Astrocyte (in vitro differentiated cells and primary cell): ENCODE measurements around the gene MRPL10. TPM values are rescaled to one million over a fixed set of nuclear protein-coding genes. Genes with fewer than 3 reads are reported as not detected.

Source experiments
- DNase-seq: peaks from one replicate; pipeline ENCODE4 v3.0.0-alpha.2; 2010; ENCODE audit warnings: low read depth
- FAIRE-seq: peaks from 2 replicates; lab custom pipeline; 2011; peaks lifted over from hg19 to GRCh38; lab: Jason Lieb, UNC
- H2AFZ ChIP-seq: 2 replicates; pipeline ENCODE4 v1.6.0; 2012; ENCODE audit warnings: low read depth, low read length, inconsistent platforms
- H3K27ac ChIP-seq: 2 replicates; pipeline ENCODE4 v1.5.1; 2011; ENCODE audit warnings: low read depth, low read length, inconsistent platforms
- H3K27me3 ChIP-seq: 2 replicates; pipeline ENCODE4 v1.6.0; 2011; ENCODE audit warnings: low read length, inconsistent platforms; ENCODE audit not compliant: insufficient read depth
- H3K36me3 ChIP-seq: 2 replicates; pipeline ENCODE4 v1.5.1; 2011; ENCODE audit warnings: low read length, inconsistent platforms; ENCODE audit not compliant: insufficient read depth
- H3K4me1 ChIP-seq: 2 replicates; pipeline ENCODE4 v1.5.1; 2011; ENCODE audit warnings: low read length, inconsistent platforms; ENCODE audit not compliant: insufficient read depth
- H3K4me2 ChIP-seq: 2 replicates; pipeline ENCODE4 v1.6.0; 2012; ENCODE audit warnings: low read length, inconsistent platforms
- H3K4me3 ChIP-seq: 2 replicates; pipeline ENCODE4 v1.5.1; 2011; ENCODE audit warnings: low read depth, mild to moderate bottlenecking, low read length, inconsistent platforms; ENCODE audit not compliant: insufficient read depth
- H3K79me2 ChIP-seq: 2 replicates; pipeline ENCODE4 v1.6.0; 2012; ENCODE audit warnings: mild to moderate bottlenecking, low read length, inconsistent platforms; ENCODE audit not compliant: insufficient read depth
- H3K9ac ChIP-seq: 2 replicates; pipeline ENCODE4 v1.6.0; 2012; ENCODE audit warnings: mild to moderate bottlenecking, low read length, inconsistent platforms
- H3K9me3 ChIP-seq: 2 replicates; pipeline ENCODE4 v1.5.1; 2012; ENCODE audit warnings: low read depth, mild to moderate bottlenecking, low read length, inconsistent platforms; ENCODE audit not compliant: insufficient read depth
- H4K20me1 ChIP-seq: 2 replicates; pipeline ENCODE4 v1.6.0; 2012; ENCODE audit warnings: low read length, inconsistent platforms; ENCODE audit not compliant: insufficient read depth
- H3K27ac Mint-ChIP-seq: one replicate; pipeline ENCODE4 v1.8.0; 2021; ENCODE audit warnings: mild to moderate bottlenecking, mixed read lengths; ENCODE audit not compliant: unreplicated experiment
- H3K27me3 Mint-ChIP-seq: one replicate; pipeline ENCODE4 v1.8.0; 2021; ENCODE audit warnings: low read depth, mixed read lengths; ENCODE audit not compliant: unreplicated experiment
- H3K36me3 Mint-ChIP-seq: one replicate; pipeline ENCODE4 v1.8.0; 2021; ENCODE audit warnings: low read depth, mixed read lengths; ENCODE audit not compliant: unreplicated experiment
- H3K4me1 Mint-ChIP-seq: one replicate; pipeline ENCODE4 v1.8.0; 2021; ENCODE audit warnings: low read depth, mixed read lengths; ENCODE audit not compliant: unreplicated experiment
- H3K4me3 Mint-ChIP-seq: one replicate; pipeline ENCODE4 v1.8.0; 2021; ENCODE audit warnings: mild to moderate bottlenecking, moderate library complexity, mixed read lengths; ENCODE audit not compliant: unreplicated experiment
- H3K9me3 Mint-ChIP-seq: one replicate; pipeline ENCODE4 v1.8.0; 2021; ENCODE audit warnings: mild to moderate bottlenecking, mixed read lengths; ENCODE audit not compliant: unreplicated experiment
- EZH2 ChIP-seq: IDR thresholded peaks from 2 replicates; pipeline ENCODE4 v1.6.1; 2012; ENCODE audit warnings: mild to moderate bottlenecking, low read length, inconsistent platforms; ENCODE audit not compliant: insufficient read depth
- total RNA-seq: library from RNA; stranded (reverse); gene quantifications from 2 replicates; pipeline ENCODE4 v1.2.1, GENCODE V29; 2021
- TF ChIP-seq, protein P1 (sequence below): IDR thresholded peaks from 2 replicates; pipeline ENCODE4 v1.5.1; 2011; ENCODE audit warnings: low read depth, mild to moderate bottlenecking, inconsistent platforms, low read length, moderate library complexity; ENCODE audit not compliant: insufficient read depth

The MRPL10 gene
- total RNA-seq, 1 donor from 2014 or later, result 33.2 TPM

DNA sequence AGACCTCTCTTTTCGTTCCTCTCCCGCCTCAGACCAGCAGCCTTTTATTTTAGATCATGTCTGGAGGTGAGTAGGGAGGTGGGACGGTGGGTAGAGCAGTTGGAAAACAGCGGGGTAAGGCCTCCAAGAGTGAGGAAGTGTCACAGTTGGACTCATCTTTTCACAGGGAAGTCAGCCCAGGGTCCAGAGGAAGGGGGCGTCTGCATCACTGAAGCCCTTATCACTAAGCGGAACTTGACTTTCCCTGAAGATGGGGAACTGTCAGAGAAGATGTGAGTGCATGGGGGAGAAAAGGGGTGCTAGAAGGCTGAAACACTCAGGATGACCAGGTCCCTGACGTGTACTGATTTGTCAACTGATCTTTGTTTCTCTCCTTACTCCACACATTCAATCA is 590 bp upstream of the MRPL10 start:
- Mint-ChIP-seq H3K4me1 (peaks cover 9% of the 10 kb centered on the region), H3K36me3 (peaks cover 24% of the 10 kb centered on the region), H3K27me3 (no peaks in the 10 kb centered on the region), H3K9me3 (no peaks in the 10 kb centered on the region), H3K4me3 (peak overlapping the region; percentile 98), H3K27ac (no peak overlapping the region)
- Histone ChIP-seq H2AFZ (peak overlapping the region; percentile 66), H3K9me3 (no peaks in the 10 kb centered on the region), H4K20me1 (no peaks in the 10 kb centered on the region), H3K27me3 (no peaks in the 10 kb centered on the region), H3K4me2 (peak overlapping the region; percentile 88), H3K36me3 (peaks cover 8% of the 10 kb centered on the region), H3K4me3 (peak overlapping the region; percentile 92), H3K9ac (peak overlapping the region; percentile 87), H3K79me2 (peaks cover 26% of the 10 kb centered on the region), H3K4me1 (peaks cover 12% of the 10 kb centered on the region), H3K27ac (no peak overlapping the region)
- no peak for DNase-seq
- no peak for TF ChIP-seq EZH2
- TF ChIP-seq, protein P1, sequence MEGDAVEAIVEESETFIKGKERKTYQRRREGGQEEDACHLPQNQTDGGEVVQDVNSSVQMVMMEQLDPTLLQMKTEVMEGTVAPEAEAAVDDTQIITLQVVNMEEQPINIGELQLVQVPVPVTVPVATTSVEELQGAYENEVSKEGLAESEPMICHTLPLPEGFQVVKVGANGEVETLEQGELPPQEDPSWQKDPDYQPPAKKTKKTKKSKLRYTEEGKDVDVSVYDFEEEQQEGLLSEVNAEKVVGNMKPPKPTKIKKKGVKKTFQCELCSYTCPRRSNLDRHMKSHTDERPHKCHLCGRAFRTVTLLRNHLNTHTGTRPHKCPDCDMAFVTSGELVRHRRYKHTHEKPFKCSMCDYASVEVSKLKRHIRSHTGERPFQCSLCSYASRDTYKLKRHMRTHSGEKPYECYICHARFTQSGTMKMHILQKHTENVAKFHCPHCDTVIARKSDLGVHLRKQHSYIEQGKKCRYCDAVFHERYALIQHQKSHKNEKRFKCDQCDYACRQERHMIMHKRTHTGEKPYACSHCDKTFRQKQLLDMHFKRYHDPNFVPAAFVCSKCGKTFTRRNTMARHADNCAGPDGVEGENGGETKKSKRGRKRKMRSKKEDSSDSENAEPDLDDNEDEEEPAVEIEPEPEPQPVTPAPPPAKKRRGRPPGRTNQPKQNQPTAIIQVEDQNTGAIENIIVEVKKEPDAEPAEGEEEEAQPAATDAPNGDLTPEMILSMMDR, result no peak
- no peak for FAIRE-seq

GRCh38 chr17:47830396-47831002 is 842 bp downstream of the MRPL10 start:
- H3K4me1 Mint-ChIP-seq, result peaks cover 9% of the 10 kb centered on the region
- Histone ChIP-seq H3K4me1 (peaks cover 11% of the 10 kb centered on the region), H3K36me3 (peaks cover 18% of the 10 kb centered on the region), H4K20me1 (no peaks in the 10 kb centered on the region), H2AFZ (no peak overlapping the region), H3K4me2 (peak overlapping the region; percentile 88), H3K27ac (no peak overlapping the region), H3K9me3 (no peaks in the 10 kb centered on the region), H3K4me3 (peak overlapping the region; percentile 92), H3K27me3 (no peaks in the 10 kb centered on the region), H3K79me2 (peaks cover 26% of the 10 kb centered on the region), H3K9ac (peak overlapping the region; percentile 87)
- TF ChIP-seq EZH2, result no peak
- TF ChIP-seq, protein P1, result no peak
- no peaks in the 10 kb centered on the region for H3K9me3 Mint-ChIP-seq
- peak overlapping the region; percentile 98 for H3K4me3 Mint-ChIP-seq
- peaks cover 22% of the 10 kb centered on the region for H3K36me3 Mint-ChIP-seq
- DNase-seq, result no peak
- peak overlapping the region; percentile 90 for H3K27ac Mint-ChIP-seq
- no peaks in the 10 kb centered on the region for H3K27me3 Mint-ChIP-seq
- no peak for FAIRE-seq

DNA sequence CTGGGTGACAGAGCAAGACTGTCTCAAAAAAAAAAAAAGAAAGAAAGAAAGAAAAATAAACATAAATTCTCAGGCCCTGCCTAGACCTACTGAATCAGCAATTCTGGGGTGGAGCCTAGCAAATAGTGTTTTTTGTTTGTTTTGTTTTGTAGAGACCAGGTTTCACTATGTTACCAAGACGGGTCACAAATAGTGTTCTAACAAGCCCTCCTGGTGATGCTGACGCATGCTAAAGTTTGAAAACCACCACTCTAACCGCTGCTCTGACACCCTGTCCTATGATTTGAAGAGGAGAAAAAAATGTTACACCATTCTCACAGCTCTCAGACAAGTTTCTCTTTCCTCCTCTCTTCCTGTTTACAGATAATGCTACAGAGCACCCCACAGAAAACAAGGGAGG is 1.5 kb downstream of the MRPL10 start:
- H3K36me3 ChIP-seq, result peaks cover 18% of the 10 kb centered on the region
- no peak overlapping the region for H3K4me3 ChIP-seq
- Mint-ChIP-seq H3K4me1 (peaks cover 9% of the 10 kb centered on the region), H3K4me3 (peak overlapping the region; percentile 98), H3K27ac (no peak overlapping the region), H3K9me3 (no peaks in the 10 kb centered on the region), H3K27me3 (no peaks in the 10 kb centered on the region), H3K36me3 (peaks cover 19% of the 10 kb centered on the region)
- H3K79me2 ChIP-seq, result peaks cover 26% of the 10 kb centered on the region
- H3K9ac ChIP-seq, result peak overlapping the region; percentile 87
- H3K9me3 ChIP-seq, result no peaks in the 10 kb centered on the region
- no peaks in the 10 kb centered on the region for H3K27me3 ChIP-seq
- FAIRE-seq (no peak), DNase-seq (no peak)
- H3K27ac ChIP-seq, result no peak overlapping the region
- no peak for TF ChIP-seq EZH2
- TF ChIP-seq, protein P1, result no peak
- peaks cover 11% of the 10 kb centered on the region for H3K4me1 ChIP-seq
- peak overlapping the region; percentile 88 for H3K4me2 ChIP-seq
- no peaks in the 10 kb centered on the region for H4K20me1 ChIP-seq
- H2AFZ ChIP-seq, result no peak overlapping the region
